ENCODE results near the gene SHANK1.

Gene SHANK1

DNA sequence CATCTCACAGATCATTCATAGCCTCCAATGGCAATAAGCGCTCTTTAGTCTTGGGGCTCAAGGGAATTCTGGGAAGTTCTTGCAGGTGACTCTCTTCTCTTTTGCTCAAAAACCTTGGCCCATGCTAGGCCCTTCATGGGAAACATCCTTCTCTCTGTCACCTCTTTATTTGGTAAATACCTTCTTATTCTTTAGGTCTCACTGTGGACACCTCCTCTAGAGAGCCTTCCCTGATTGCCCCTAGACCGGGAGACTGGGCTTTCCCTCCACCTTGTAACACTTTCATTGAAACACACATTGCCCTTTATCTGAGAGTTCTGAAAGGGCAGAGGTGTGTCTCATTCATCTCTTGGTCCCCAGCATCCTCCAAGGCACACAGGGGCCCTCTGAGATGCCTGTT is 68.4 kb downstream of the SHANK1 start:
- TF ChIP-seq, protein P1, sequence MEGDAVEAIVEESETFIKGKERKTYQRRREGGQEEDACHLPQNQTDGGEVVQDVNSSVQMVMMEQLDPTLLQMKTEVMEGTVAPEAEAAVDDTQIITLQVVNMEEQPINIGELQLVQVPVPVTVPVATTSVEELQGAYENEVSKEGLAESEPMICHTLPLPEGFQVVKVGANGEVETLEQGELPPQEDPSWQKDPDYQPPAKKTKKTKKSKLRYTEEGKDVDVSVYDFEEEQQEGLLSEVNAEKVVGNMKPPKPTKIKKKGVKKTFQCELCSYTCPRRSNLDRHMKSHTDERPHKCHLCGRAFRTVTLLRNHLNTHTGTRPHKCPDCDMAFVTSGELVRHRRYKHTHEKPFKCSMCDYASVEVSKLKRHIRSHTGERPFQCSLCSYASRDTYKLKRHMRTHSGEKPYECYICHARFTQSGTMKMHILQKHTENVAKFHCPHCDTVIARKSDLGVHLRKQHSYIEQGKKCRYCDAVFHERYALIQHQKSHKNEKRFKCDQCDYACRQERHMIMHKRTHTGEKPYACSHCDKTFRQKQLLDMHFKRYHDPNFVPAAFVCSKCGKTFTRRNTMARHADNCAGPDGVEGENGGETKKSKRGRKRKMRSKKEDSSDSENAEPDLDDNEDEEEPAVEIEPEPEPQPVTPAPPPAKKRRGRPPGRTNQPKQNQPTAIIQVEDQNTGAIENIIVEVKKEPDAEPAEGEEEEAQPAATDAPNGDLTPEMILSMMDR (IDR thresholded peaks at IDR 0.05; ENCODE audit: low read depth, low read length): no peak
- no peak for DNase-seq (ENCODE audit: low read depth, low spot score)
- H3K4me3 ChIP-seq (ENCODE audit: low read depth, low read length): no peak overlapping the region
- in situ Hi-C loops (cut with HindIII; ENCODE audit: low sequenced_read_pairs): no loop called here

DNA sequence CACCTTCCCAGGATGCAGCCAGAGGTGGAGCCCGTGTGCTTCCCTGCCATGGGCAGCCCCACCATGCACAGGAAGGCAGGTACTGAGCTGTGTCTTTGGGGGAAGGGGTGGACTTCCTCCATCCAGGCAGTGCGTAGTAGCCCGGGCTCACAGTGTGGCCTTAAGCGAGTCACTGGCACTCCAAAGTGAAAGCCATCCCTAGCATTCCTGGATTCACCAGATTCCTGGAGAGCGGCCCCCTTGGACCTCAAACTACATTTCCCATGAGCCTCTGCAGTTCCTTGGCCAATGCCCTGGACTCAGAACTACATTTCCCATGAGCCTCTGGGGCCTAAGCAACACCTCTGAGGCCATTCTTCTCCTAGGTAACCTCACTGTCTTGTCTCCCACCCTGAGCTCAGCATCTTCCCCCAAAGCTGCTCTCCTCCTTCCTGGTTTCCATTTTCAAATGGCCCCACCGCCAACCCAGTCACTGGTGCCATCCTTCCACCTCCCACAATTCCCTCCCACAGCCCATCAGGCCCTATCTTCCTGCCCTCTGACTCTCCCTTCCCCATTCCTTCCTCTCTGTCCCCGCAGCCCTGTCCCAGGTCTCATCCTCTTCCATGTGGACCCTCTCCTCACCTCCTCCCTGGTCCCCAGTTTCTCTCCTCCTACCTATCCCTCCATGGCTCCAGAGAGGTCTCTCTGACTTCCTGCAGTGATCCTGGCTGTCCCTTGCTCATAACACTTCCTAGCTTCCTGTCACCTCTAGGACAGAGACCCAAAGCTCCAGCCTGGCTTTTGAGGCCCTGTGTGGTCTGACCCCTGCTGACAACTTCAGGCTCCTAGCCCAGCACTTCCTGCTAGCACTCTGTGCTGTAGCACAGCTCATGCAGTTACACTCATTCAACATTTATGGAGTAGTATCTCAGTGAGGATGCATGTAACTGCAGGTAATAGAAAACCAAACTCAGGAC is 69.9 kb downstream of the SHANK1 start, which contains the start of gene C19orf81:
C19orf81 (plus strand) TSS at position 13 of the 959 bp plus-strand sequence; CDS start at position 13, 0 bp downstream.
- TF ChIP-seq, protein P1 (IDR thresholded peaks at IDR 0.05; ENCODE audit: low read depth, low read length): no peak
- in situ Hi-C loops (cut with HindIII; ENCODE audit: low sequenced_read_pairs): no loop called here
- no peak within 1 kb of the TSS for H3K4me3 ChIP-seq (ENCODE audit: low read depth, low read length)
- no peak for DNase-seq (ENCODE audit: low read depth, low spot score)

DNA sequence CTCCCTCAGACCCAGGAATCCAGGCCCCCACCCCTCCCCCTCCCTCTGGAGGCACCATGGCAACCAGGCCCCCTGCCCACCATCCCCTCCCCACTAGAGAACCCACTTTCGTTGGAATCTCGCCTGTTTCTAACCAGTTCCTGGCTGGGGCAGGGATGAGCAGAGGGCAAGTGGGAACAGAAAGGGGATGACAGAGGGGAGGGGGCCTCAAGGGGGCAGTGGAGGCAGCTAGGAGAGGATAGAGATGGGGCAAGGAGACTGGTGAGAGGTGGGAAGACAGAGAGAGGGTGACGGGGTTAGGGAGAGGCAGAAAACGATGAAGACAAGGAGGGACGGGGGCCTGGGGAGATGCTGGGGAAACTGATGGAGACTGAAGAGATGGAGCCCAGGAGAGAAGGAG is 70.9 kb downstream of the SHANK1 start:
- DNase-seq (ENCODE audit: low read depth, low spot score): no peak
- no peak overlapping the region for H3K4me3 ChIP-seq (ENCODE audit: low read depth, low read length)
- TF ChIP-seq, protein P1 (IDR thresholded peaks at IDR 0.05; ENCODE audit: low read depth, low read length): no peak
- in situ Hi-C loops (cut with HindIII; ENCODE audit: low sequenced_read_pairs): no loop called here

DNA sequence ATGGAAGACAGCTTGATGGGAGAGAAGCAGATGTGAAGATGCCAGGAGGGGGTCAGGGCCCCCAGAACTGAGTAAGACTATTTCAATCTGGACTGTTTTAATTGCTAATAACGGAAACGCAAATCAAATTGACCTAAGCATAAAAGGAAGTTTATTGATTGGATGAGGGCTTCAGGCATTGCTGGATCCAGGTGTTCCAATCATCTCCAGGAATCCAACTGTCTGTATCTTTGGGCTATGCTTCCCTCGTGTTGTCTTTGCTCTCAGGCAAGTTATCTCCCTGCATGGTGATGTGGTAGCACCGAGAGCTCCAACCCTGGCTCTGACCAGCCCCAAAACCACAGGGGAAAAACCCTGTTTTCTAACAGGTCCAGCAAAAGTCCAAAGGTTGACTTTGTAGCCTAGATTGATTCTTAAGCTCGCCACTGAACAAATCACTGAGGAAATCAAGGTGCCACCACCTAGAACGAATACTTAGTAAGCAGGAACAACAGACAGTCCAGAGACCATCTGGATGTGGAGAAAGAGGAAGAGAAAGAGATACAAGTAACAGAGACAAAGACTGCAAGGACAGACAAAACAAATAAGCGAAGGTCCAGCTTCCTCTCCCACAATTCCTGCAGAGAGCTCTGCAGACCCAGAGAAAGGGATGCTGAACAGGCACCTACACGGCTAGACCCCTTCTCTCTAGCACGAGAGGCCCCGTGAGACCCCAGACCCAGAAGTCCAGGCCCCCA is 71.6 kb downstream of the SHANK1 start:
- H3K4me3 ChIP-seq (ENCODE audit: low read depth, low read length): no peak overlapping the region
- in situ Hi-C loops (cut with HindIII; ENCODE audit: low sequenced_read_pairs): no loop called here
- no peak for DNase-seq (ENCODE audit: low read depth, low spot score)
- TF ChIP-seq, protein P1 (IDR thresholded peaks at IDR 0.05; ENCODE audit: low read depth, low read length): no peak

DNA sequence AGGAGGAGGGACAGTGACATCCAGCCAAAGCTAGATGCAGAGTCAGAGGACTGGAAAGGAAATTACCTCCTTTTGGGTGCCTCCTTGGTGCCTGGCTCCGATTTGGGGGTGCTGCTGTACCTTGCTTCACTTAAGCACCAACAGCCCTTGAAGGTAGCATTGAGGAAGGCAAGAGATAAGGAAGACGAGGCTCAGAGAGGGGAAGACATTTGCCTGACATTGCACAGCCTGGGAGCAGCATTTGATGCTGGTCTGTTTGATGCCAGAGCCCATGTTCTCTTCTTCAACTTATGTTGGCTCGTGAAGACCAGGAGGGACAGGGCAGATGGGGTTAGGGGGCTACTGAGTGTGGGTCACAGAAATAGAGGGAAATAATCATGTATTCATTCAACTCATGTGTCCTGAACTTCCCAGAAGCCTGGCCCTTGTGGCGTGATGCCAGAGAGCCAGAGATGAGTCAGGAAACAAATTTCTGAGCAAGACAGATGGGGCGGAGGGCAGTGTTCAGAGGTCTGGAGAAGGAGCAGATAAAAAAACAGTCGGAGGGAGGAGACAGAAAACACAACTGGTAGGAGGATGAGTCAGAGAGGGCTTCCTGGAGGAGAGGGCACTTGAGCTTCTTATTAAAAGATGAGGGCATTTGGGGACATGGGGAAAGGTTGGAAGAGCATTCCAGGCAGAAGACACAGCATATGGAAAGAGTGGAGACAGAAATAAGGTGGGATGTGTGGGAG is 73.4 kb downstream of the SHANK1 start:
- in situ Hi-C loops (cut with HindIII; ENCODE audit: low sequenced_read_pairs): no loop called here
- TF ChIP-seq, protein P1 (IDR thresholded peaks at IDR 0.05; ENCODE audit: low read depth, low read length): no peak
- DNase-seq (ENCODE audit: low read depth, low spot score): peak; percentile 7
- H3K4me3 ChIP-seq (ENCODE audit: low read depth, low read length): no peak overlapping the region

DNA sequence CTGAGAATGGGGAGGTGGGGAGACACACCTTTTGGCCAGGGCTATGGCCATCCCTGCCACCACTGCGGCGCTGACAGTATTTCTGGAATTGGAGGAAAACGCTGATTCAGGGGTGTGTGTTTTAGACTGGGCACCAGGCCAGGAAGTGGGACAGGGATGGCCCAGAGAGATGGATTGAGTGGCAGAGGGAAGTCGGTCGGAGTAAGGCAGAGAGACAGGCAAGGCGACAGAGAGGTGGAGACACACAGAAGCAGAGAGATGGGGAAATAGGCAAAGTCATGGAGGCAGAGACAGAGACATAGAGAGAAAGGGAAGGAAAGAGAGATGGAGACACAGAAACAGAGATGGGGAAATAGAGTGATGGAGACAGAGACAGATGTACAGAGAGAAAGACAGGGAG is 74.5 kb downstream of the SHANK1 start:
- H3K4me3 ChIP-seq (ENCODE audit: low read depth, low read length): no peak overlapping the region
- TF ChIP-seq, protein P1 (IDR thresholded peaks at IDR 0.05; ENCODE audit: low read depth, low read length): no peak
- in situ Hi-C loops (cut with HindIII; ENCODE audit: low sequenced_read_pairs): no loop called here
- DNase-seq (ENCODE audit: low read depth, low spot score): no peak
